ENCODE results near the gene RNF26. TPM values are rescaled to one million over a fixed set of nuclear protein-coding genes. Genes with fewer than 3 reads are reported as not detected.

RNF26 gene
- total and polyA plus RNA-seq, 2 of the 13 experiments (the other 11 are each of a cell fraction or from before 2014, with no cell fraction given), result 11.9 to 26.3 TPM

DNA sequence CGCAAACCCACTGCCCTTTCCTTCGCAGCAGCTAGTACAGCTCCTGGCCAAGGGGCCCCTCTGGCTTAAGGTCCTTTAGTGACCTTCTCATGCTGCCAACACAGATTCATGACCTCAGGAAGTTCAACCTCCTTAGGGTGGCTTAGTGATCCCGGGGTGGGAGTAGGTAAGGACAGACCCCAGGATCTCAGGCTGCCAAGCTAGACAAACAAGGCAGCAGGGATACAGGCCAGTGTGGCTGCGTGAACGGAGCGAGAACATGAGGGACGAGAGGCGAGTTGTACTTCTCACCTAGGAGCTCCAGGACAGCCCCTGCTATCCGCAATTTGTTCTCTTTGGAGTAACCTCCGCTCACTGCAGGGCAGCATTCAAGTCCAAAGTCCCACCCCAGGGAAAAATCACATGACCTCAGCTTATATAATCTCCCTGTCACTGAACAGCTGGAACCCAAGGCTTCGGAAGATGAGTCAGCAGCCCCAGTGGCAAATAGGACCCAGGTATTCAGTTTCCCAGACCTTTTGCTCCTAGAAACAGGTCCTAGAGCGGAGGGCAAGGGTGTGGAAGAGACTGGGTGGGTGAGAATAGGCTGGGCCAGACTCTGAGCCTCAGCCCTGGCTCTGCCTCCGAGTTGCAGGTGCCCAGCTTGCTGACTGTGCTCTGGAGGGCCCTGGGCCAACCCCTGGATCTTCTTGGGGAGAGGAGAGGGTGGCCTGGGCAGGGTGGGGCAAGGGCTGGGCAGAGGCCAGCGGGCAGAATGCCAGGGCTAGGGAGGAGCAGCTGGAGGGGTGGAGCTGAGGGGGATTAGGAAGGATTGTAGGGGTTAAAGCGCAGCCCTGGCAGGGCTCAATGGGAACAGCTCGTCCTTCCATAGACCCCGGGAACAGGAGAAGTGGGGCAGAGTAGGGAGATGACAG lies 34.1 kb downstream of the RNF26 start (continued):
- TF ChIP-seq, protein P1, sequence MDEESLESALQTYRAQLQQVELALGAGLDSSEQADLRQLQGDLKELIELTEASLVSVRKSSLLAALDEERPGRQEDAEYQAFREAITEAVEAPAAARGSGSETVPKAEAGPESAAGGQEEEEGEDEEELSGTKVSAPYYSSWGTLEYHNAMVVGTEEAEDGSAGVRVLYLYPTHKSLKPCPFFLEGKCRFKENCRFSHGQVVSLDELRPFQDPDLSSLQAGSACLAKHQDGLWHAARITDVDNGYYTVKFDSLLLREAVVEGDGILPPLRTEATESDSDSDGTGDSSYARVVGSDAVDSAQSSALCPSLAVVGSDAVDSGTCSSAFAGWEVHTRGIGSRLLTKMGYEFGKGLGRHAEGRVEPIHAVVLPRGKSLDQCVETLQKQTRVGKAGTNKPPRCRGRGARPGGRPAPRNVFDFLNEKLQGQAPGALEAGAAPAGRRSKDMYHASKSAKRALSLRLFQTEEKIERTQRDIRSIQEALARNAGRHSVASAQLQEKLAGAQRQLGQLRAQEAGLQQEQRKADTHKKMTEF (CRISPR knock-in tag; IDR thresholded peaks at IDR 0.05), result peak; percentile 87
- TF ChIP-seq SCMH1 (CRISPR knock-in tag; IDR thresholded peaks at IDR 0.05; ENCODE audit: borderline replicate concordance), result no peak
- TF ChIP-seq ZKSCAN8 (CRISPR knock-in tag; IDR thresholded peaks at IDR 0.05; ENCODE audit: borderline replicate concordance), result peak; percentile 87
- TF ChIP-seq HNRNPH1 (optimal IDR thresholded peaks at IDR 0.05; ENCODE audit: low read depth, low read length), result no peak
- TF ChIP-seq TGIF2 (CRISPR knock-in tag; IDR thresholded peaks at IDR 0.05), result peak; percentile 97
- TF ChIP-seq ZNF124 (CRISPR knock-in tag; IDR thresholded peaks at IDR 0.05), result peak; percentile 42; the same call in 1 of the 2 replicates
- no peak for TF ChIP-seq MZF1 (CRISPR knock-in tag; IDR thresholded peaks at IDR 0.05; ENCODE audit: borderline replicate concordance)
- TF ChIP-seq ZNF451 (CRISPR knock-in tag; IDR thresholded peaks at IDR 0.05), result 0 out of 2 replicates have a peak, but pooled peaks have one; percentile 28
- TF ChIP-seq, protein P2, sequence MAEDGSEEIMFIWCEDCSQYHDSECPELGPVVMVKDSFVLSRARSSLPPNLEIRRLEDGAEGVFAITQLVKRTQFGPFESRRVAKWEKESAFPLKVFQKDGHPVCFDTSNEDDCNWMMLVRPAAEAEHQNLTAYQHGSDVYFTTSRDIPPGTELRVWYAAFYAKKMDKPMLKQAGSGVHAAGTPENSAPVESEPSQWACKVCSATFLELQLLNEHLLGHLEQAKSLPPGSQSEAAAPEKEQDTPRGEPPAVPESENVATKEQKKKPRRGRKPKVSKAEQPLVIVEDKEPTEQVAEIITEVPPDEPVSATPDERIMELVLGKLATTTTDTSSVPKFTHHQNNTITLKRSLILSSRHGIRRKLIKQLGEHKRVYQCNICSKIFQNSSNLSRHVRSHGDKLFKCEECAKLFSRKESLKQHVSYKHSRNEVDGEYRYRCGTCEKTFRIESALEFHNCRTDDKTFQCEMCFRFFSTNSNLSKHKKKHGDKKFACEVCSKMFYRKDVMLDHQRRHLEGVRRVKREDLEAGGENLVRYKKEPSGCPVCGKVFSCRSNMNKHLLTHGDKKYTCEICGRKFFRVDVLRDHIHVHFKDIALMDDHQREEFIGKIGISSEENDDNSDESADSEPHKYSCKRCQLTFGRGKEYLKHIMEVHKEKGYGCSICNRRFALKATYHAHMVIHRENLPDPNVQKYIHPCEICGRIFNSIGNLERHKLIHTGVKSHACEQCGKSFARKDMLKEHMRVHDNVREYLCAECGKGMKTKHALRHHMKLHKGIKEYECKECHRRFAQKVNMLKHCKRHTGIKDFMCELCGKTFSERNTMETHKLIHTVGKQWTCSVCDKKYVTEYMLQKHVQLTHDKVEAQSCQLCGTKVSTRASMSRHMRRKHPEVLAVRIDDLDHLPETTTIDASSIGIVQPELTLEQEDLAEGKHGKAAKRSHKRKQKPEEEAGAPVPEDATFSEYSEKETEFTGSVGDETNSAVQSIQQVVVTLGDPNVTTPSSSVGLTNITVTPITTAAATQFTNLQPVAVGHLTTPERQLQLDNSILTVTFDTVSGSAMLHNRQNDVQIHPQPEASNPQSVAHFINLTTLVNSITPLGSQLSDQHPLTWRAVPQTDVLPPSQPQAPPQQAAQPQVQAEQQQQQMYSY (CRISPR knock-in tag; IDR thresholded peaks at IDR 0.05), result no peak
- no peak for TF ChIP-seq ZNF180 (CRISPR knock-in tag; IDR thresholded peaks at IDR 0.05; ENCODE audit: borderline replicate concordance, low read depth)
- no peak for TF ChIP-seq ZNF543 (CRISPR knock-in tag; IDR thresholded peaks at IDR 0.05)
- peak; percentile 58 for TF ChIP-seq ISL2 (CRISPR knock-in tag; IDR thresholded peaks at IDR 0.05)
- no peak for TF ChIP-seq TRIM24 (CRISPR knock-in tag; IDR thresholded peaks at IDR 0.05)
- TF ChIP-seq MIER3 (CRISPR knock-in tag; IDR thresholded peaks at IDR 0.05; ENCODE audit: borderline replicate concordance), result peak; percentile 72
- 0 out of 2 replicates have a peak, but pooled peaks have one; percentile 41 for TF ChIP-seq ZNF546 (CRISPR knock-in tag; conservative IDR thresholded peaks at IDR 0.05)
- no peak for TF ChIP-seq ZNF234 (CRISPR knock-in tag; conservative IDR thresholded peaks at IDR 0.05)
- 0 out of 2 replicates have a peak, but pooled peaks have one; percentile 38 for TF ChIP-seq YEATS4 (CRISPR knock-in tag; IDR thresholded peaks at IDR 0.05; ENCODE audit: borderline replicate concordance)
- 0 out of 2 replicates have a peak, but pooled peaks have one; percentile 41 for TF ChIP-seq ZNF670 (CRISPR knock-in tag; IDR thresholded peaks at IDR 0.05; ENCODE audit: borderline replicate concordance)
- peak; percentile 49; the same call in 1 of the 2 replicates for TF ChIP-seq MYC (CRISPR knock-in tag; IDR thresholded peaks at IDR 0.05; ENCODE audit: borderline replicate concordance)
- no peak for TF ChIP-seq NFRKB (IDR thresholded peaks at IDR 0.05)
- TF ChIP-seq HOXD1 (CRISPR knock-in tag; IDR thresholded peaks at IDR 0.05), result no peak
- TF ChIP-seq ZFP36L2 (CRISPR knock-in tag; IDR thresholded peaks at IDR 0.05), result no peak
- no peak for TF ChIP-seq EED (CRISPR knock-in tag; IDR thresholded peaks at IDR 0.05)
- no peak for TF ChIP-seq ARNT (IDR thresholded peaks at IDR 0.05)
- TF ChIP-seq, protein P3, sequence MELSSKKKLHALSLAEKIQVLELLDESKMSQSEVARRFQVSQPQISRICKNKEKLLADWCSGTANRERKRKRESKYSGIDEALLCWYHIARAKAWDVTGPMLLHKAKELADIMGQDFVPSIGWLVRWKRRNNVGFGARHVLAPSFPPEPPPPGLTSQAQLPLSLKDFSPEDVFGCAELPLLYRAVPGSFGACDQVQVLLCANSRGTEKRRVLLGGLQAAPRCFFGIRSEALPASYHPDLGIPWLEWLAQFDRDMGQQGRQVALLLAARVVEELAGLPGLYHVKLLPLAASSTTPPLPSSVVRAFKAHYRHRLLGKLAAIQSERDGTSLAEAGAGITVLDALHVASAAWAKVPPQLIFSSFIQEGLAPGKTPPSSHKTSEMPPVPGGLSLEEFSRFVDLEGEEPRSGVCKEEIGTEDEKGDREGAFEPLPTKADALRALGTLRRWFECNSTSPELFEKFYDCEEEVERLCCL (CRISPR knock-in tag; IDR thresholded peaks at IDR 0.05; ENCODE audit: borderline replicate concordance), result no peak
